ENCODE results near the gene TIMMDC1. TPM values are rescaled to one million over a fixed set of nuclear protein-coding genes. Genes with fewer than 3 reads are reported as not detected.

Gene TIMMDC1
- total and polyA plus RNA-seq, 2 experiments from 2014 or later, result 110 to 256 TPM

- Histone ChIP-seq H3K27ac (no peak overlapping the region), H3K9me3 (ENCODE audit: low read depth) (no peaks in the 10 kb centered on the region), H3K36me3 (peaks cover 25% of the 10 kb centered on the region), H3K4me3 (no peak overlapping the region), H3K4me1 (ENCODE audit: low read depth) (no peaks in the 10 kb centered on the region), H3K27me3 (no peaks in the 10 kb centered on the region)
- no peak for DNase-seq (ENCODE audit: low read depth in 1 of 2, low spot score in 1 of 2)
- TF ChIP-seq CTCF (IDR thresholded peaks at IDR 0.05; ENCODE audit: low read depth, low read length), result no peak
Measured at GRCh38 chr3:119485563-119485962, 12.8 kb upstream of the TIMMDC1 start.

- no peaks in the 10 kb centered on the region for H3K9me3 ChIP-seq (ENCODE audit: low read depth)
- peak overlapping the region; percentile 30 for H3K27ac ChIP-seq
- TF ChIP-seq CTCF (IDR thresholded peaks at IDR 0.05; ENCODE audit: low read depth, low read length), result no peak
- peaks cover 22% of the 10 kb centered on the region for H3K36me3 ChIP-seq
- H3K4me1 ChIP-seq (ENCODE audit: low read depth), result no peaks in the 10 kb centered on the region
- H3K27me3 ChIP-seq, result no peaks in the 10 kb centered on the region
- H3K4me3 ChIP-seq, result no peak overlapping the region
- DNase-seq (ENCODE audit: low read depth in 1 of 2, low spot score in 1 of 2), result peak in 1 of 2 donors; percentile 9
Measured at GRCh38 chr3:119490153-119490552, 8.2 kb upstream of the TIMMDC1 start.

GRCh38 chr3:119492128-119492527, 6.2 kb upstream of the TIMMDC1 start:
- no peak for TF ChIP-seq CTCF (IDR thresholded peaks at IDR 0.05; ENCODE audit: low read depth, low read length)
- Histone ChIP-seq H3K4me1 (ENCODE audit: low read depth) (no peaks in the 10 kb centered on the region), H3K9me3 (ENCODE audit: low read depth) (no peaks in the 10 kb centered on the region), H3K36me3 (peaks cover 11% of the 10 kb centered on the region), H3K27ac (no peak overlapping the region), H3K4me3 (no peak overlapping the region), H3K27me3 (no peaks in the 10 kb centered on the region)
- no peak for DNase-seq (ENCODE audit: low read depth in 1 of 2, low spot score in 1 of 2)

- H3K4me1 ChIP-seq (ENCODE audit: low read depth), result no peaks in the 10 kb centered on the region
- H3K9me3 ChIP-seq (ENCODE audit: low read depth), result no peaks in the 10 kb centered on the region
- H3K27ac ChIP-seq, result no peak overlapping the region
- TF ChIP-seq CTCF (IDR thresholded peaks at IDR 0.05; ENCODE audit: low read depth, low read length), result no peak
- H3K36me3 ChIP-seq, result peaks cover 10% of the 10 kb centered on the region
- DNase-seq (ENCODE audit: low read depth in 1 of 2, low spot score in 1 of 2), result no peak
- H3K27me3 ChIP-seq, result no peaks in the 10 kb centered on the region
- no peak overlapping the region for H3K4me3 ChIP-seq
Measured at GRCh38 chr3:119492810-119493209, 5.5 kb upstream of the TIMMDC1 start.

GRCh38 chr3:119494597-119494996, 3.8 kb upstream of the TIMMDC1 start:
- no peak overlapping the region for H3K4me3 ChIP-seq
- peaks cover 8% of the 10 kb centered on the region for H3K36me3 ChIP-seq
- no peak overlapping the region for H3K27ac ChIP-seq
- no peak for DNase-seq (ENCODE audit: low read depth in 1 of 2, low spot score in 1 of 2)
- H3K4me1 ChIP-seq (ENCODE audit: low read depth), result peaks cover 6% of the 10 kb centered on the region
- peak; percentile 10 for TF ChIP-seq CTCF (IDR thresholded peaks at IDR 0.05; ENCODE audit: low read depth, low read length)
- no peaks in the 10 kb centered on the region for H3K27me3 ChIP-seq
- no peaks in the 10 kb centered on the region for H3K9me3 ChIP-seq (ENCODE audit: low read depth)

- Histone ChIP-seq H3K27me3 (no peaks in the 10 kb centered on the region), H3K4me3 (peak overlapping the region; percentile 98), H3K27ac (peak overlapping the region; percentile 99), H3K36me3 (no peaks in the 10 kb centered on the region), H3K9me3 (ENCODE audit: low read depth) (no peaks in the 10 kb centered on the region), H3K4me1 (ENCODE audit: low read depth) (peaks cover 24% of the 10 kb centered on the region)
- peak; percentile 16 to 29 for DNase-seq (ENCODE audit: low read depth in 1 of 2, low spot score in 1 of 2)
- TF ChIP-seq CTCF (IDR thresholded peaks at IDR 0.05; ENCODE audit: low read depth, low read length), result no peak
Measured at GRCh38 chr3:119497820-119498185, 544 bp upstream of the TIMMDC1 start.
